AG04449 (cell line): Measurements from ENCODE around the gene ATP6V0B.

Experiments used
- CTCF ChIA-PET: fragments of 350-600 bp; formaldehyde crosslinking; extraction: SDS; loops from one replicate; lab custom pipeline; 2021; ENCODE audit warnings: antibody characterized with exemption; lab: Yijun Ruan, JAX
- POLR2A ChIA-PET: fragments of 400-600, 350-600 bp; formaldehyde crosslinking; extraction: SDS; loops from one replicate; lab custom pipeline; 2020; ENCODE audit warnings: antibody characterized with exemption, inconsistent platforms; lab: Yijun Ruan, JAX
- DNase-seq: peaks from one replicate; pipeline ENCODE4 v3.0.0-alpha.2; 2010; ENCODE audit warnings: low read depth, low spot score
- H3K4me3 ChIP-seq: 2 replicates; pipeline ENCODE4 v1.5.1; 2011; ENCODE audit warnings: low read depth, mild to moderate bottlenecking, control low read depth, low read length
- TF ChIP-seq, protein P1 (sequence below): IDR thresholded peaks from one replicate; pipeline ENCODE4 v1.5.1; 2011; ENCODE audit warnings: mild to moderate bottlenecking, moderate library complexity, low read length, control low read depth, inconsistent platforms; ENCODE audit not compliant: insufficient read depth; ENCODE audit errors: missing control alignments

Gene ATP6V0B

DNA sequence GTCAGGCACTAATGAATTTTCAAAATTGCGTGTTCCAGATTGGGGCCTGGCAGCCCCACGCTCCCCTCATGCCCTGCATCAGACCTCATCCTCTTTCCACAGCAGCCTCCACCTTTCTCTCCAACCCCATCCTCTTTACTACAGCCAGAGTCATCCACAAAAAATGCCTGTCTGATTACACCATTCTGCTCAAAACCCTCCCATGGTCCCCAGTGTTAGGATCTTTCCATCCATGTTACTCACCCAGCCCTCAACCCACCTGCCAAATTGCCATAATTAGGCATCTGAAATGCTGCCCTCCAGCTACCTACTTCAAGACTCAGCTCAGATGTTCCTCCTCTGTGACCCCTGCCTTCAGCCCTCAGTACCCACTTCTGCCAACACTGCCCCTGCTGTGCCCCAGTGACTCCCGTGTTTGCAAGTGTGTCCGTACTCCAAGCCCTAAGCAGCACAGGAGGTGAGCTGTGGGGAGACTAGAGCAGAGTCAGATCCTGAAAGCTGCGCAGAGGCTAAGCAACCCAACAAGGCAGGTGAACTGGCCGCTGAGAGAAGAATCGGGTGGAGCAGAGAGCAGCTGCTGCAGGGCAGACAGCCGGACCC is 41.9 kb upstream of the ATP6V0B start:
- H3K4me3 ChIP-seq: peak overlapping the region; percentile 47
- POLR2A ChIA-PET: interaction anchor here (1.4 to 1.6 kb wide), 2 partner anchors 11 to 170 kb away, joined by 3 read pairs; no protein-coding TSS in a partner anchor
- DNase-seq: no peak
- TF ChIP-seq, protein P1, sequence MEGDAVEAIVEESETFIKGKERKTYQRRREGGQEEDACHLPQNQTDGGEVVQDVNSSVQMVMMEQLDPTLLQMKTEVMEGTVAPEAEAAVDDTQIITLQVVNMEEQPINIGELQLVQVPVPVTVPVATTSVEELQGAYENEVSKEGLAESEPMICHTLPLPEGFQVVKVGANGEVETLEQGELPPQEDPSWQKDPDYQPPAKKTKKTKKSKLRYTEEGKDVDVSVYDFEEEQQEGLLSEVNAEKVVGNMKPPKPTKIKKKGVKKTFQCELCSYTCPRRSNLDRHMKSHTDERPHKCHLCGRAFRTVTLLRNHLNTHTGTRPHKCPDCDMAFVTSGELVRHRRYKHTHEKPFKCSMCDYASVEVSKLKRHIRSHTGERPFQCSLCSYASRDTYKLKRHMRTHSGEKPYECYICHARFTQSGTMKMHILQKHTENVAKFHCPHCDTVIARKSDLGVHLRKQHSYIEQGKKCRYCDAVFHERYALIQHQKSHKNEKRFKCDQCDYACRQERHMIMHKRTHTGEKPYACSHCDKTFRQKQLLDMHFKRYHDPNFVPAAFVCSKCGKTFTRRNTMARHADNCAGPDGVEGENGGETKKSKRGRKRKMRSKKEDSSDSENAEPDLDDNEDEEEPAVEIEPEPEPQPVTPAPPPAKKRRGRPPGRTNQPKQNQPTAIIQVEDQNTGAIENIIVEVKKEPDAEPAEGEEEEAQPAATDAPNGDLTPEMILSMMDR: no peak
- CTCF ChIA-PET: interaction anchor here (1.0 to 14.4 kb wide), 10 partner anchors 11 to 170 kb away, joined by 3 to 1004 read pairs (median 41); partner anchors contain the start of gene IPO13

DNA sequence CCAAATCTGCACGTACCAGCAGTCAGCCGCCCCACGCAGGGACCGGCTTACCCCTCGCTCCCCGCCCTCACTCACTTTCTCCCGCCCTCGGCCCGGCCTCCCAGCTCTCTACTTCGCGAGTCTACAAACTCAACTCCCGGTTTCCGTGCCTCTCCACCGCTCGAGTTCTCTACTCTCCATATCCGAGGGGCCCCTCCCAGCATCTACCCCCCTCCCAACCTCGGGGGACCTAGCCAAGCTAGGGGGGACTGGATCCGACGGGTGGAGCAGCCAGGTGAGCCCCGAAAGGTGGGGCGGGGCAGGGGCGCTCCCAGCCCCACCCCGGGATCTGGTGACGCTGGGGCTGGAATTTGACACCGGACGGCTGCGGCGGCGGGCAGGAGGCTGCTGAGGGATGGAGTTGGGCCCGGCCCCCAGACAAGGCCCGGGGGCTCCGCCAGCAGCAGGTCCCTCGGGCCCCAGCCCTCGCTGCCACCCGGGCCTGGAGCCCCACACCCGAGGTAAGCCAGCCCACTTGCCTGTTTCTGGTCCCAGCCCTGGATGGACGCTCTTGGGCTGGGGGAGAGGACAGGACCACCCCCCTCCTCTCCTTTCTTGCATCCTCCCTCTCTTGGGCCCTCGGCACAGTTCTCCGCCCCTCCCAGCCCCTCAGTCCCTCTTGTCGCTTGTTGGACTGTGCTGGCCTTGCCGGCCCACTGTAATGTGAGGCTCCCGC is 41.2 kb upstream of the ATP6V0B start, which contains the start of gene ARTN:
Gene ARTN, plus strand, starts transcription at position 416 of the 715 bp plus-strand sequence. CDS start 1,856 bp downstream, outside the sequence.
- DNase-seq: no peak
- TF ChIP-seq, protein P1: no peak
- POLR2A ChIA-PET: interaction anchor here (1.4 to 1.6 kb wide), 2 partner anchors 12 to 170 kb away, joined by 3 read pairs; no protein-coding TSS in a partner anchor
- peak within 1 kb of the TSS; percentile 47 for H3K4me3 ChIP-seq
- CTCF ChIA-PET: interaction anchor here (0.7 to 14.4 kb wide), 45 partner anchors 11 to 705 kb away, joined by 3 to 1004 read pairs (median 9); partner anchors contain the start of genes ATP6V0B, IPO13, KDM4A and PTPRF

DNA sequence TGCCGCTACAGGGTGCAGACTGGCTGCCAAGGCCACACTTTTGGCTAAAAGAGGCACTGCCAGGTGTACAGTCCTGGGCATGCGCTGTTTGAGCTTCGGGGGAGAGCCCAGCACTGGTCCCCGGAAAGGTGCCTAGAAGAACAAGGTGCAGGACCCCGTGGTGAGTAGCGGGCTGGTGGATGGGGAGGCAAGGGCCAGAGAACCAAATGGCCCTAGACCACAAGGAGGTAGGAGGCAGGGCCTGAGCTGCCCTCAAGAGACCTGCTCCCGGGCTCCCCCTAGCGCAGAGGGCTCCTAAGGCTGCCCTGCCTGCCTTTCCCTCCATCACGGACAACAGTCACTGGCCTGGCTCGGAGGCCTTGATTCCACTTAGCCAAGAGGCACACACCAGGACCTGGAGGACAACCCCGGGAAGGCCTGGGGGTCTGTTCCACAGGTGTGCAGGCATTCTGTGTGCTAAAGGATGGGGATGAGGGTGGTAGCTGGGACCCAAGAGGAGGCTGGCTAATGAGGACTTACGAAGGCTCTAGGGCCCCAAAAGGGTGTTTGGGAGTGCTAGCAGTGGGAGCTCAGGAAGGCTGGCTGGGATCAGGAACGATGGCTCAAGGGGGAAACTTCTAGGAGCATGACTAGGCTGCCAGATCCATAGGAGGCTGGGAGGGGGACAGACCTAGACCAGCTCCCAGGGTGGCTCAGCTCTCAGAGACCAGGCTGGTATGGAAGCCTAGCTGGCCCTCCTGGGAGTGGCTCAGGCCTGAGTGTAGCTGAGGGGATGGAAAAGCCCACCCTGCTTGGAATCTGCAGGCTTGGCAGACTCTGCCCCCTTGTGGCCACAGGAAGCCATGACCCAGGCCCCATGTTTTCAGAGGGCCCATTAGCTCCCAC is 40.4 kb upstream of the ATP6V0B start:
- TF ChIP-seq, protein P1: peak; percentile 94
- POLR2A ChIA-PET: interaction anchor here (1.4 to 1.6 kb wide), 3 partner anchors 13 to 171 kb away, joined by 3 to 13 read pairs (median 3); no protein-coding TSS in a partner anchor
- no peak for DNase-seq
- no peak overlapping the region for H3K4me3 ChIP-seq
- CTCF ChIA-PET: interaction anchor here (0.6 to 14.4 kb wide), 79 partner anchors 12 to 708 kb away, joined by 3 to 1004 read pairs (median 6); partner anchors contain the start of genes ATP6V0B, DPH2, HYI and IPO13

DNA sequence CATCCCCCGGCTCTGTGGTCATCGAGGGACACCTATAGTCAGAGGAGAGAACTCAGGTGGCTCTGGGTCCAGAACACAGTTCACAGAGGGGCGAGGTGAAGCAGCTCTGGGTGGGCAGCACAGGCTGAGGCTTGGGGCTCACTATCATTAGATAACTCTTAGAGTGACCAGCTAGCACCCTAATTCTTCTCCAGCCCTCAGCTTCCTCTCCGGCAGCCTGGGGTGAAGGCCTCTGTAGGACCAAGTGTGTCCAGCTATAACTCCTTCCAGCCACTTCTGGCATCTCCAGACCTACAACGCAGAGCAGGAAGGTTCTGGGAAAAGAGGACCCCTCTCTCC is 39.8 kb upstream of the ATP6V0B start:
- DNase-seq: no peak
- POLR2A ChIA-PET: interaction anchor here (1.4 kb wide), 1 partner anchor 171 kb away, joined by 13 read pairs; no protein-coding TSS in a partner anchor
- no peak overlapping the region for H3K4me3 ChIP-seq
- CTCF ChIA-PET: interaction anchor here (0.6 to 14.4 kb wide), 73 partner anchors 12 to 708 kb away, joined by 3 to 1004 read pairs (median 6); partner anchors contain the start of genes ATP6V0B, DPH2, HYI and IPO13
- TF ChIP-seq, protein P1: no peak

DNA sequence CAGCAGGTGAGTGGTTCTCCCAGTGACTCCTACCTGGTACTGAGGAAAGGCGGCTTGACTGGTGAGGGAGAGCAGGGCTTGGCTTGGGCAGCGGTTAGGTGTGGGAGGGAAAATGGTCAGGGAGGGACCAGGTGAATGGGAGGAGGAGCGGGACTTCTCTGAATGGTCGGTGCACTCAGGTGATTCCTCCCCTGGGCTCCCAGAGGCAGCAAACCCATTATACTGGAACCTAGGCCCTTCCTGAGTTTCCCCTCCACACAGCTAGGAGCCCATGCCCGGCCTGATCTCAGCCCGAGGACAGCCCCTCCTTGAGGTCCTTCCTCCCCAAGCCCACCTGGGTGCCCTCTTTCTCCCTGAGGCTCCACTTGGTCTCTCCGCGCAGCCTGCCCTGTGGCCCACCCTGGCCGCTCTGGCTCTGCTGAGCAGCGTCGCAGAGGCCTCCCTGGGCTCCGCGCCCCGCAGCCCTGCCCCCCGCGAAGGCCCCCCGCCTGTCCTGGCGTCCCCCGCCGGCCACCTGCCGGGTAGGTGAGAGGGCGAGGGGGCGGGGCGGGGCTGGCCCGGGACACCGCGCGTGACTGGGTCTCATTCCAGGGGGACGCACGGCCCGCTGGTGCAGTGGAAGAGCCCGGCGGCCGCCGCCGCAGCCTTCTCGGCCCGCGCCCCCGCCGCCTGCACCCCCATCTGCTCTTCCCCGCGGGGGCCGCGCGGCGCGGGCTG is 38.9 kb upstream of the ATP6V0B start:
- CTCF ChIA-PET: interaction anchor here (1.0 to 14.4 kb wide), 35 partner anchors 11 to 709 kb away, joined by 3 to 1004 read pairs (median 10); partner anchors contain the start of genes IPO13, PTPRF and ST3GAL3

More for the DNA sequence above, 38.9 kb upstream of the ATP6V0B start:
- POLR2A ChIA-PET: no interaction called here
- peak overlapping the region; percentile 27 for H3K4me3 ChIP-seq
- DNase-seq: no peak
- TF ChIP-seq, protein P1: no peak
